ENCODE measurements around the gene PCIF1.
"Not testable (repeated sequence)": the region's sequence is repeated elsewhere in the genome, so short reads cannot be mapped to it uniquely, and the experiment has no call there.

Gene PCIF1

DNA sequence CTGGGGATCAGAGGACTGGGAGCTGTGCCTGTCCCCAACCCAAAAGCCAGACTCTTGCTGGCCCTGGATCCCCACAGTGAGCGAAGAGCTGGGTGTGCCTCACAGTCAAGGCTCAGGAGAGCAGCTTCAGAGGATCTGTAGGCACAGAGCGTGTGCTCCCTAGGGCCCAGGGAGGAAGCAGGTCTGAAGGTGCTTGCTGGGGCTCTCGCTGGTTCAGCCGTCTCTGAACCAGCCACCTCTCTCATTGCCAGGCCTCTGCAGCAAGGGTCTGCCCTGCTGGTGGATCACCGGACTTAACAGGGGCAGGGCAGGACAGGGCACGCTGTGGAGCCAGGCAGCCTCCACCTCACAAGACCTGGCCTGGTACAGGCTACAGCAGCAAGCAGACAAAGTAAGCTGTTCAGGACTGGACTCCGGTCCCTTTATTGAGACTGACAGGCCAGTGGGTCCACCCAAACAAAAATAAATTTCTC is 13.8 kb downstream of the PCIF1 start:
- DNase-seq = no peak

DNA sequence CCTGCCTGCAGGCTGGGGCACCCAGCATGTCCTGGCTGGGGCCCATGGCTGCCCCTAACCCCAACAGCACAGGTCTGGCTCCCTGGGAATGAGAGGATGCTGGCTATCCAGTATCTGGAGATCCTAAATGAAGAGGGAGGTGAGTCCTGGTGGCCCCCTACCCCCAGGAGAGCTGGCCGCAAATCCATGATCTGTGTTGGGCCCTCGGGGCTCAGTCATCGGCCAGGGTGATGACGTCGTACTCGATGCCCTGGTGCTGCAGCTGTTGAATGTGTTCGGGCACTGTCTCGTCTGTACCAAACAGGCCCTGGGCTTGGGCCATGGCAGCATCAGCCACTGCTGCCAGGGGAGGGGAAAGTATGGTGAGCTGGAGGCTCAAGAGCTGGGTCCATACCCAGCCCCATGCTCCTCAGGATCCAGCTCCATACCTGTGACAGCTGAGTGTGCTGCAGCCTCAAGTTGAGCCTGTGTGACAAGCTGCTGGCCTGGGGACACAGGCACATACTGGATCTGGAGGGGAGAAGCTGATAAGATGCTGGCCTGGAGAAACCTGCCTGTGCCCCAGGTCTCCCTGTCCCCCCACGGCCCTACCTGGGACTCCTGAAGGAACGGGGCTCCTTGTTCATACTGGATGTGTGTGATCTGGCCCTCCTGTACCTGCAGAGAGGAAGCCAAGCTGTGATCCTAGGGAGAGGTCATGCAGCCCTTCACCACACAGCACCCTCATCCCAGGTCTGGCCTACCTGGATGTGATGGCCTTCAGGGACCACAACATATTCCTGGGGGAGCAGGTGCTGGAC is 14.5 kb downstream of the PCIF1 start:
- no peak for DNase-seq

DNA sequence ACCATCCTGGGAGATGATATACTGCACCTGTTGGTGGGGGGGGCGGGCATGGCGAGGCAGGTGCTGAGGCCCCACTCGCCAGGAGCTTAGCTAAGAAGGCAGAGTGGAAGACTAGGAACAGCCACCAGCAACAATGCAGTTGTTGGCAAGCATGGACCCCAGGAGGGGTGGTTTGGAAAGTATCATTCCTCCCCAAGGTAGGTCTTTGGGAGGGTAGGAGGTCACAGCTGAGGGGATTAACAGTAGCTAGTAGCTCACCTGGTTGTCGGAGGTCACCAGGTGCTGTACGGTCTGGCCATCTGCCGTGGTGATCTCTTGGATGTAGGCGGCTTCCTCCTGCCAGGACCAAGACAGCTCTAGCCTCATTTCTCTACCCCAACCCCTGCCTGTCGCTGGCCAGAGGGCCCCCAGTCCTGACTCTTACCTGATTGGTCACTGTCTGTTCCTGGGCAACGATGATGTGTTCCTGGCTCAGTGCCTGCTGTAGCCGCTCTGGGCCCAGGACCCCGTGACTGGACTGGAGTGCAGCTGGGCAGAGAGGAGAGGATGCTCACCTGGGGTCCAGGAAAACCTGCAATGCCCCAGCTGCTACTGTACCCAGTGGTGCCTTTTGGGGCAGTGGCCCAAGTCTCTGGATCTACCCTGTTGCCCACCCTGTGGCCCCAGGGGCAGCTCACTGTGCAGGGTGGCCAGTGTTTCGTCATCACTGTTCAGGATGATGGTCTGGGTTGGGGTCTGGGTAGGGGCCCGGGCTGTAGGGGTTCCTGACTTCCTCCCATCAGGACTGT is 15.3 kb downstream of the PCIF1 start:
- DNase-seq = no peak

DNA sequence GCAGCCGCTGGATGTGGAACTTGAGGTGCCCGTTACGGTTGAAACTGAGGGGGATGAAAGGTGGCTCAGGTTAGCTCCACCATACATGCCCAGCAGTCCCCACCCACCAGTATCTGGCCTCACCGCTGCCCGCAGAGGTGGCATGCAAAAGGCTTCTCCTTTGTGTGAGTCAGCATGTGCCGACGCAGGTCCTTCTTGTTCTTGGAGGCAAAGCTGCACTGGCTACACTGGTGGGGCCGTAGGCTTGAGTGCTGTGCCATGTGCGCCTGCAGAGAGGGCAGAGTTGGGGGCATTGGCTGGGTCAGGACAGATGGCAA is 15.8 kb downstream of the PCIF1 start:
- no peak for DNase-seq

DNA sequence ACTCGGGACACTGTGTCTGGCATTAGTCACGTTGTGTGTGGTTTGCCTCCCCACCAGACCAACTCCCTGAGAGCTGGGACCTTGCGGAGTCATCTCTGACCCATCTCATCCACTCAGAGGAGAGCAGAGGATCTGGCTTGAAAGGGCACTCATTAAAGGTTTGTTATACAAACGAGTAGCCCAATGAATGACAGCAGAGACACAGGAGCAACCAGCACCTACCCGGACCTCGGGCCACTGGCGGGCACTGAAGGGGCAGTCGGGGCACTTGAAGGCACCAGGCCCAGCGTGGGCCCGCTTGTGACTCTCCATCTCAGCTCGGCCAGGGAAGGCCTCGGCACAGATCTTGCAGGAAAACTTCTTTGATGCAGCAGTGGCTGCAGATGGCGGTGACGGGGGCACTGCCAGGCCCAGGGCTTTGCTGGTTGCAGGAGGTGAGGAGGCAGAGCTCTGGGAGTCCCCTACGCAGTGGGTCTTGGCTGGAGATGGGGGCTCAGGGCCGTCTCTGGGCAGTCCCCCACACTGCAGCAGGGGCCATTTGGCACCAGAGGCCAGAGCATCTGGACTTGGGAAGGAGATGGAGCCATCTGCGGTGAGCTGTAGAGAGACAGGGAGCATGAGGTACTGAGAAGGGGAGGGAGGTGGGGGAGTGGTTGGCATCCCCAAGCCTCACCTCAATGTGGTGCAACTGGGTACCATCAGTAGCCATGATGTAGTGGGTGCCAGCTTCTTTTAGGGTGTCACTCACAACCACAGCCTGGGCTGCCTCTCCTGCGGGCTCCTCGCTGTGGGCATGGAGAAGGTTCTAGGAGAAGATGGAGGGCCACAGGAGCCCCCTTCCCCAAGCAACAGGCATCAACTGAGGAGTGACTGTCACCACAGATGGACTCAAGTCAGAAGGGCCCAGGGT is 17.7 kb downstream of the PCIF1 start:
- DNase-seq = no peak

DNA sequence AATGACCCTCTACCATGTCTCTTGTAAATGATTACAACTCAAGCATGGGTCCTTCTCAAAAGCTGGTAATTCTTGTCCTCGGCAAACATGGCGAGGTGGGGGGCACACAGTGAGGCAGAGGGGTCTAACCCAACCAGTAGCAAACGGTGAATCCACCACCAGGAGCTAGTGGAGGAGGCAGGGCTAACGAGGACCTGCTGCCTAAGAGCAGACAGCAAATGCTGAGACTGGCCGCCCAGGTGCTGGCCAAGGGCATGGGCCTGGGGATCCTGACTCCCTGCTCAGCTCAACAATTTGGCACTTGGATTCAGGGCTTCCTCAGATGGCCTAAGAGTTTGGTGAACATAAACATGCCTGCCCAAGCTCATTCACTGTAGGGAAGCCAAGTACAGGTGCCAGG is 18.4 kb downstream of the PCIF1 start:
- DNase-seq = no peak

DNA sequence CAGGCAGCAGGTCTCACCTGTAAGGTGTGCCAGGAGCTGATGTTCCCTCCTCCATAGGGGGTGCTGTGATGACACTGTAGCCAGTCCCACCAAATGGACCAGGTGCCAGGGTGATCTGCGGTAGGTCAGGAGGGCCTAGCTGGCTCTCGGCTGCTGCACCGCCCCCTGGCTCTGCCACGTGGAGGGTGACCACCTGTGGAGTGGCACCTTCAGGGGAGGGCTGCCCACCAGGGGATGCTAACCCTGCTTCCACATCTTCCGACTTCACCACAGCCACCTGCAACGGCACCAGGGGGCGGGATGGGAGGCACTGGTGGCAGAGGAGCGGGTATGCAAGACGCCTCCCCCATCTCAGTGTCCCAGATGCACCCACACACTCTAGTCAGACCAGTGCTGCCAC is 19.2 kb downstream of the PCIF1 start:
- no peak for DNase-seq

DNA sequence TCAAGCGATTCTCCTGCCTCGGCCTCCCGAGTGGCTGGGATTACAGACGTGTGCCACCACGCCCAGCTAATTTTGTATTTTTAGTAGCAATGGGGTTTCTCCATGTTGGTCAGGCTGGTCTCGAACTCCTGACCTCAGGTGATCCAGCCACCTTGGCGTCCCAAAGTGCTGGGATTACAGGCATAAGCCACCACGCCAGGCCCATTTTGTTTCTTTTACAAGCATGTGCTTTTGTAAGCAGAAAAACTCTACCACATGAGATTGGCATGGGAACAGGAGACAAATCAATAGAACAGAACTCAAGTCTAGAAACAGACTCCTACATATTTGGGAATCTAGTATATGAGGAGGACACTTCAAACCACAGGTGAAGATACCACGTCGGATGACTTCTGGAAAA is 21.8 kb downstream of the PCIF1 start:
- DNase-seq = not testable (repeated sequence)

DNA sequence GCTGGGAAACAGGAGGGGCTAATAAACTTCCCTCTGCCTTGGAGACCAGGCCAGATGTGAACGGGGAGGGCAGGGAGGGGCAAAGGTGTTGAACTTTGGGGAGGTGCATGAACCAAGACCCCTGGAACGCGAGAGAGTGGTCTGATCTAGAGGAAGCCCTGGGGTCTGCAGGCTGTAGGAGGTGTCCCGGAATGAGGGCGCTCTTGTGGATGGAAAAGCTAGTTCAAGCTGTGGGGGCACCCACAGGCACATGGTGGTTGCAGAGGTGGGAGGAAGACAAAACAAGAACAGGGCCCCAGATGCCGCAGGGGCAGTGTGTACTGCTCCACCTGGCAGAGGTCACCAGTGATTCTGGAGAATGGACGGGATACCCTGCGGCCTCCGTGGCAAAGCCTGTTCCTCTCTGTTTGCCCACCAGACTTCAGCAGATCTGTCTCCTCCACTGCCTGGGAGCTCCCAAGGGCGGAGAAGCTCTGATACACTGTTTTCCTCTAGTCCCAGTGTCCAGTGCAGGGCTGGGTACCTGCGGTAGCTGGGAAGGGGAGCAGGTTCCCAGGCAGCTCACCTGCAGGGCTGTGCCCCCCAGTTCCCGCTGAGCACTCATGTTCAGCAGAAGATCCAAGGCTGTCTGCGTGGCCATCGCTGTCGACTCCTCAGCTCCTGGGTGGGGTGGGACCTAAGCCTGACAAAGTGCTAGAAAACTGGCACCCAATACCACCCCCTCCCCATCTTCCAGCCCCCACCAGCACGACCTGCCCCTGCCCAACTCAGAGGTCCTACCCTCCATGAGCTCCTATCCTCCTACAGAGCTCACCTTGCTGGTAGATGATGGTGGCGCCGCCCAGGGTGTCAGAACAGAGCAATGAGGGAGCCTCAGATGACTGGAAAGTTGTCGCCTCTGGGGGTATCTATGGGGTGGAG is 22.8 kb downstream of the PCIF1 start:
- no peak for DNase-seq

DNA sequence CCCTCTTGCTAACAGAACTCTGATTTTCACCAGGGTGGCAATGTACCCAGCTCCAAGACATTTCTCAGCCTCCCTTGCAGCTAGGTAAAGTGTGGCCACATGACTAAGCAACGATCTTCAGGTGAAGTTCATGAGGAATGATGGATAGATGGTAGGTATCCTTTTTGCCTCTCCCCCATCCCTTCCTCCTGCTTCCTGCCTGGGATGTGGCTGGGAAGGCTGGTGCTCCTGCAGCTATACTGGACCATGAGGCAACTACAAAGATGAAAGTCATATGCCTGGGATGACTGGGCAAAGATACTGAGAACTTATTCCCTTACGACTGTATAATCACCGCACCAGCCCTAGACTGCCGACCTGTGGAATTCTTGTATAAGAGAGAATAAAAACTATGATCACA is 24.1 kb downstream of the PCIF1 start:
- DNase-seq = no peak

DNA sequence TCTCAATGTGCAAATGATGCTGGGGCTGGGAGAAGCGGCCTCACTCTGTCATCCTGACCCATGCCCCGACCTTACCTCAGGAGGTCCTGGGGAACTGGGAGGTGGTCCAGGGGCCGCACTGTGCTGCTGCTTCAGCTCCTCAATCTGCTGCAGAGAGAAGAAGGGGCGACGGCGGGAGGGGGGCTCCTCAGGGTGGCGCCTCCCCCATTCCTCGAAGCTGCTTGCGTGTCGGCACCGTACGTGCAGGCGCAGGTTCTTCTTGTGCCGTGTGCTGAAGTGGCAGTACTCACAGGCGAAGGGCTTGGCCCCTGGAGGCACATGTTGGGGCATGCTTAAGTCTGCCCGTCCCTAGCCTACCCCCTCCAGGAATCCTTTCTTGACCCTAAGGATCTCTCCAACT is 24.6 kb downstream of the PCIF1 start:
- DNase-seq = no peak

DNA sequence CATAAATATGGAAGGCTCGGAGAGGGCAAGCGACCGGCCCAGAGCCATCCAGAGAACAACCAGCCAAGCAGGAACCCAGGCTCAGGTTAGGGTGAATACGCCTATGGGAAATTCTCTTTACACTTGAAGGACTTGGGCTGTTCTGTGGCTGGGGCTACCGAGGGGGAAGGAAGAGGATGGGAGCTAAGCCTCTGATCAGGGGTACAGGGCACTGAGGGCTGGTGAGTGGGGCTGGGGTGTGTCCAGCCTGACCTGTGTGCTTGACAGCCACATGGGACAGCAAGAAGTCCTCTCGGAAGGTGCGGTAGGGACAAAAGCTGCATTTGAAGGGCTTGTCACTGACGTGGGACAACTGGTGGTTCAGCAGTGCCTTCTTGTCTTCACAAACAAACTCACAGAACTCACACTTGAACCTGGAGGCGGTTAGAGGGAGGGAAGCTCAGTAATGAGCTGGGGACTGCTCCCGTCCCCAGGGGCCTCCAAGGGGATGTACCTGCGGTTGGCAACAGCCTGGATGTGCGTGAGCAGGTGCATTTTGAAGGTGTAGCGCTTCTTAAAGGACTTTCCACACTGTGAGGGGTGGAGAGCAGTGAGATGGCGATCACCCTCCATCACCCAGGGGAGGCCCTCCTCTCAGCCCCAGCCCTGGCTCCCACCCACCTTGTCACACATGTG is 25.6 kb downstream of the PCIF1 start:
- DNase-seq = no peak

DNA sequence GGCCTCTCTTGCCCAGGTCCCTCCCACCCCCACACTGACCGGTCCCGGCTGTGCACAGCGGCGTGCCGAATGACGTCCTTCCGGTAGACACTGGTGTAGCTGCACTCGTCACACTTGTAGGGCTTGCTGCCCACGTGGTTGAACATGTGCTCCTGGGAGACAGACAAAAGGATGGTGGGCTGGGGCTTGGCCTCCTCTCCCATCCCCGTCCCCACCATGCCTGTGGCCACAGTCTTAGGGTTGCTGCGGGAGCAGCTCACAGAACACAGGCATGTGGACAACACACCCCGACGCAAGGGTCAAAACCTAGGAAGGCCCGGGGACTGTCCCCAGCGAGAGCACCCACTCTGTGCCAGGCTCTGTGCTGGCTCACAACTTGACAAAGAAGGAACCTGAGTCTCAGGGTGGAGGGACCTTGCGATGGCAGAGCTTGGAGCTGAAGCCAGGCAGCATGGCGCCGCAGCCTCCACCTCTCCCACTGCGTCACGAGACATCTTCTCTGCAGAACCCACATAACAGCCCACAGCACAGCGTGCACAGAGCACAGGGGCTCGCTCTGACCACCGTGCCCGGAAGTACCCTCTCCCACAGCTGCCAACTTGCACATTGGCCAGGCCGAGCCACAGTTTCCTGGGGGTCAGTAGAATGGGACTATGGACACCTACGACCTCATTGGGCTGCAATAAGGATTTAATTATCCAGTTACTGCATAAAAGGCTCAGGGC is 27.7 kb downstream of the PCIF1 start:
- no peak for DNase-seq

DNA sequence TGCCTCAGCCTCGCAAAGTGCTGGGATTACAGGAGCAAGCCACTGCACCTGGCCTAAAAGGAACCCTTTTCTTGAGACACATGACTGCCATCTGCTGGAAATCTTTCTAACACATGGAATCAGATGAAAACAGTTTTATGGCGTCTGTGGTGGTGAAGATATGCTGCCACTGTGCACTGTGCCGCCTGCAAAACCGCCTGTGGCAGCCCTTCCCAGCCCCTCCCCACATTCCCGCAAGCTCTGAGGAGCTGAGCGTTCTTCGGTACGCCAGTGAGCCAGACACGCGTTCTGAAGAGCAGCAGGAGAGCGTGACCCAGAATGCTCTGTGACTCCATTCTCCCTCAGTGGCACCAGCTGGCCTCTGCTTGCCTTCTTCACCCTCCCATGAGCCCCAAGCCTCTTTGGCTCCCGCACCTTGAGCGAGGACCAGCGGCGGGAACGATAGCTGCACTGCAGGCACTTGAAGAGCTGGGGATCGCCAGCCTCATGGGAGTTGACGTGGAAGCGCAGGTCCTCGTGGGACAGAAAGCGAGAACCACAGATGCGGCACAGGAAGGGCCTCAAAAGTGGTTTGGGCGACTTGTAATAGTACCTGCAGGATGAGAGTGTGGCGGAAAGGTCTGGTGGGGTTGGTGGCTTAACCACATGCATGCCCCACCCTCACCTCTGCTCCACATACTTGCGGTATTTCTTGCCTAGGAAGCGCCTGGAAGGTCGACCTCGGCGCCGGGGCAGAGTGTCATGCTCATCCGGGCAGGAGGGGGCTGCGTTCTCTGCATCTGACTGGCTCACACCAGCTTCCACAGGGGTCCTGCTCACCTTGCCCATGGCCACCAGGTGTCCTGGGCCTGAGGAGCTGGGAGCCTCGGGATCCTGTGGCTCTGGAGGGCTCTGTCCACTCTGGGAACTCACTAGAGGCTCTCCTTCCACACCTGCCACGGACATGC is 28.8 kb downstream of the PCIF1 start:
- DNase-seq = no peak

DNA sequence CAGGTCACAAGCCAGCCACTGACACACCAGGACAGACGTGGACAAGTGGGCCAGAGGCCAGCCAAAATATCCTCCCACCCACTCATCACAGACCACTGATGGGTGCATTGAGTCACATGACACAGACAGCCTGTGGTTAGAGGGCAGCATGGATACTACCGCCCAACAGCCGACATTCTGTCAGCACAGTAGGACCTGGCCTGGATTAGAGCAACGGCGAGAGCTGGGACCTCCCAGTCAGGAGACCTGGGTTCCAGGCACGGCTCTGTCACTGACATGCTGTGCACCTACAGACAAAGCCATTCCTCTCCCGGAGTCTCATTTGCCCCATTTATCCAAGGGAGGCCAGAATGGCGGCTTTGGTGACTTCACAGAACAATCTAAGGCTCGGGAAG is 29.5 kb downstream of the PCIF1 start:
- DNase-seq = no peak

DNA sequence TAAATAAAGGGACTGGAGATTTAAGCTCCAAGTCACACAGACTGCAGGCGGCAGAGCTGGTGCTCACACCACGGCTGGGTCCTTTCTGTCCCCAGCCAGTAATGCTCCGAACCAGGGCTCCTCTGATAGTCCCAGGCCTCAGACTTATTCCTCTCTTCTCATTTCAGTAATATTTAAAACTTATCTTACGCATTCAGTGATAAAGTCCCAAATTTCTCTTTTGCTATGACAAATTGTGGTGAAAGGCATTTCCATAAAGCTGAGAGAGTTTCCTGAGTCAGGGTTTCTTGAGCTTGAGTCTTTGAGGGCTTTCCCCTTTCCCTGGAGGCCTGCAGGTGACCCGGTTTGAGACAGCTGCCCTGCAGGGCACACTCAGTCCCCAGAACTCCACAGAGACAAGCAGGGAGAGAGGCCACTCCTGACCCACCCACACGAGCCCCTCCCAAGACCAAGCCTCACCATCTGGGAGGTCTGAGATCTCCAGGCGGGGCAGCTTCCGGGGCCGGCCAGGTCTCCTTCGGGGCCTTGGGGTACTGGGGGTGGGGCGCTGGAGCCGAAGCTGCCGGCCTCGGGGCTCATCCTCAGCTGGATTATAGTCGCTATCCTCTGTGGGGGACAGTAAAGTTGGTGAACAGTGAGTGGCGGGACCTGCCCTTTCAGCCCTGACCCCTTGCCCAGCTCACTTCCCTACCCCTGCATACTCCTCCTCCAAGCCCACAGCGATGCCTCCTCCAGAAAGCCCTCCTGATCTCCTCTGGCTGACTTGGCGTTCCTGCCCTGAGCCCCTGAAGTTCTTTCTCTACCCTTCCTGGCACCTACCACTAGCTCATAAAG is 30.9 kb downstream of the PCIF1 start:
- DNase-seq = no peak

DNA sequence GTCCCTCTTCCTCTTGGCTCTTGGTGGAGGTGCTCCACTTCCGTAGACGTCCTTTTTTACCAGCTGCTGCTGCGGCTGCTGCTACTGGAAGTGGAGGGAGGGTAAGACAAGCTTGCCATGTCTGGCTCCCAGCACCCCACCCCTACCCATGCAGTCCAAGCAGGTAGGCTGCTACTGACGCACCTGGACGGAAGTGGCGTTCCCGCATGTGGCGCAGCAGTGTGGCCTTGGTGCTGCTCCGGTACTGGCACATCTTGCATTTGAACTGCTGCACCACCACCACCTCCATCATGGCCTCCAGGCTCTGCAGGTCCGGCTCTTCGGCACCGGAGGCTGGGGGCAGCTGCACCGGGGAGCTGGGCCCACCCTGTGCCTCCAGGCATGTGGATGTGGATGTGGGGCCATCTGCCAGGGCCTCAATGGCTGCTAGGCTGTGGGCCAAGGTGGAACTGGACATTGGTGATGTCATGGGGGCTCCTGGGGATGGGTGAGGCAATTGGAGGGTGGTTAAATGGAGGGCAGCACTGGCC is 33.1 kb downstream of the PCIF1 start:
- no peak for DNase-seq

DNA sequence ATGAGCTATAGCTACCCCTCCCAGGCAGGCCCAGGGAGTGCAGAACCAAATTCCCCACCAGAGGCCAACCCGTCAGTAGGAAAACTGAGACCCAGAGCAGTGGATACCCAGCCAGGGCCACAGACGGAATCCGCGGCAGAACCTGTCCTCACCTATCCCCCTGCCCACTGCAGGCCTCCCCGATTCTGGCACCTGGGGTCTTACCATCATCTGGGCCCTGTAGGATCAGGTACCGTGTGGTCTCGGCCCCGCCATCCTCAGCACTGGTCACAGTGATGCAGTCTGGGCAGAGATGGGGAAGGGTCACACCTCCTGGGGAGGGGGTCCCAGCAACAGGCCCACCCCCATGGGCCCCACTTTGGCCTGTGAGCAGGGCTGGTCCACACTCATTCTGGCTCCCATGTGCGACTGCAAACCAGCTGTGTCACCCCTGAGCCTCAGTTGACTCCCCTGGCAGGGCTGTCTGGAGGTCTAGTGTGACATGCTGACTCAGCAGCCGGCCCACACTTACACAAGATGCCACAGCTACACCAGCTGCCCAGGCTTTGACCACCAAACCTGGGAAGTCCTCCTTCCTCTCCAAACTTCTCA is 33.7 kb downstream of the PCIF1 start:
- no peak for DNase-seq
